Spleen (tissue), 11 donors: ENCODE measurements around the gene RADIL. TPM values are rescaled to one million over a fixed set of nuclear protein-coding genes. Genes with fewer than 3 reads are reported as not detected.
A peak's percentile ranks its signal among the peaks of the same experiment; 100 is the strongest.

ENCODE experiments used
- DNase-seq: peaks from one replicate; pipeline ENCODE4 v3.0.0-alpha.2; 2020
- H3K27ac ChIP-seq, 8 donors: fragments of 200-600 bp; sonication (generic) in 7 of 8; 1 replicate in 4 of 8; 2 replicates in 4 of 8; pipeline versions ENCODE4 v1.5.0 to v1.8.0; 2016 to 2021; ENCODE audit warnings: inconsistent platforms in 4 of 8, mild to moderate bottlenecking in 4 of 8, moderate library complexity in 1 of 8
- H3K27me3 ChIP-seq, 7 donors: fragments of 200-600 bp; sonication (generic) in 6 of 7; replicated peaks in 1 of 7; 1 replicate in 4 of 7; 2 replicates in 3 of 7; pipeline versions ENCODE4 v1.5.0 to v1.8.0; 2016 to 2021; ENCODE audit warnings: inconsistent platforms in 3 of 7, mild to moderate bottlenecking in 1 of 7
- H3K36me3 ChIP-seq, 6 donors: fragments of 200-600 bp; sonication (generic) in 5 of 6; 1 replicate in 4 of 6; 2 replicates in 2 of 6; pipeline versions ENCODE4 v1.5.0 to v1.8.0; 2016 to 2021; ENCODE audit warnings: inconsistent platforms in 2 of 6
- H3K4me1 ChIP-seq, 6 donors: fragments of 200-600 bp; sonication (generic) in 5 of 6; 1 replicate in 3 of 6; 2 replicates in 3 of 6; pipeline versions ENCODE4 v1.5.0 to v1.8.0; 2016 to 2021; ENCODE audit warnings: inconsistent platforms in 3 of 6
- H3K4me3 ChIP-seq, 8 donors: fragments of 200-600 bp; sonication (generic) in 7 of 8; 1 replicate in 4 of 8; 2 replicates in 4 of 8; pipeline versions ENCODE4 v1.5.0 to v1.8.0; 2016 to 2021; ENCODE audit warnings: inconsistent platforms in 4 of 8, mild to moderate bottlenecking in 4 of 8, moderate library complexity in 2 of 8
- H3K9me3 ChIP-seq, 8 donors: fragments of 200-600 bp; sonication (generic) in 7 of 8; 1 replicate in 4 of 8; 2 replicates in 4 of 8; pipeline versions ENCODE4 v1.5.0 to v1.8.0; 2016 to 2021; ENCODE audit warnings: inconsistent platforms in 4 of 8
- CTCF ChIP-seq, 11 experiments: fragments of 200-600 bp in 7 of 11; fragments of 450-650 bp in 4 of 11; sonication (generic) in 4 of 11; IDR thresholded peaks in 8 of 11; conservative IDR thresholded peaks in 3 of 11; 1 replicate in 7 of 11; 2 replicates in 4 of 11; pipeline versions ENCODE4 v1.4.0 to v1.8.0; 2016 to 2021; ENCODE audit warnings: antibody characterized with exemption in 11 of 11, inconsistent platforms in 4 of 11, mild to moderate bottlenecking in 1 of 11
- POLR2A ChIP-seq, 3 donors: fragments of 450-650 bp; IDR thresholded peaks; one replicate each; pipeline ENCODE4 v1.5.1; 2017; ENCODE audit warnings: antibody characterized with exemption in 3 of 3, mild to moderate bottlenecking in 1 of 3
- POLR2AphosphoS5 ChIP-seq, 3 donors: sonication (generic); formaldehyde crosslinking; IDR thresholded peaks; one replicate each; pipeline ENCODE4 v1.5.1; 2017; ENCODE audit warnings: antibody characterized with exemption in 3 of 3
- WGBS, 5 donors: extraction: QIAGEN DNeasy Blood & Tissue Kit in 3 of 5; methylation state at CpG; one replicate each; pipeline versions ENCODE4 v1.1.5 to v1.1.7; 2013 to 2018; 5-methylcytosine and 5-hydroxymethylcytosine counted together
- intact Hi-C: fragments of 100-400 bp; cut with DNase I; formaldehyde crosslinking; loops from one replicate; pipeline ENCODE4 v1.15.0; 2023; ENCODE audit warnings: low total_unique reads
- polyA plus RNA-seq, 3 donors: library from polyadenylated mRNA; stranded (reverse); fragments of 200-250 nt; gene quantifications; one replicate each; pipeline ENCODE4 v1.2.1, GENCODE V29; 2013
- total RNA-seq, 7 donors: library from RNA; depleted of rRNA in 3 of 7; stranded (reverse); fragments of >200 nt in 3 of 7; fragmentation: NEBNext Ultra II Directional in 4 of 7; extraction: Animal tissue kit (Norgen Biotek cat#: 25700) in 4 of 7; gene quantifications; one replicate each; pipeline versions ENCODE4 v1.1.0 to v1.2.1, GENCODE V29; 2016 to 2021
- donor health status: healthy with polysubstance abuse.
- donor health status: DM: no; HTN: no; CAD: no; lungs with moderate emphysema.
- donor health status: DM: no; HTN: no; CAD: no.
- donor health status: Bipolar disorder and iron deficiency.
- donor health status: healthy.
- donor health status: DM: no; HTN: no; CAD: no.
- donor health status: DM: yes; HTN: yes; CAD: no.

The RADIL gene
- total and polyA plus RNA-seq, 10 donors, result 0.24 to 2.8 (median 1.5) TPM

- intact Hi-C loops, result no loop called here
- 82 to 95% (median 90%) methylated on average over 8 to 32 of the region's 32 CpGs for WGBS, 5 donors
- H3K36me3 ChIP-seq, result no peaks in the 10 kb centered on the region
- TF ChIP-seq POLR2AphosphoS5 (IDR thresholded peaks at IDR 0.05) (no peak), CTCF (IDR thresholded peaks at IDR 0.05 in 8 of 11, conservative IDR thresholded peaks at IDR 0.05 in 3 of 11) (no peak), POLR2A (IDR thresholded peaks at IDR 0.05) (no peak)
- no peak overlapping the region for H3K27ac ChIP-seq
- peak; percentile 66 for DNase-seq
- H3K27me3 ChIP-seq, result peaks cover 0 to 84% (median 14%) of the 10 kb centered on the region in 7 donors
- H3K4me1 ChIP-seq, result peaks cover 0 to 13% (median 0%) of the 10 kb centered on the region in 6 donors
- H3K4me3 ChIP-seq, result no peak overlapping the region
- H3K9me3 ChIP-seq, result no peaks in the 10 kb centered on the region
These were observed 65.3 kb downstream of the RADIL start for GRCh38 chr7:4818000-4818794.

GRCh38 chr7:4817178-4817901 lies 66.2 kb downstream of the RADIL start:
- intact Hi-C loops, result no loop called here
- TF ChIP-seq POLR2A (IDR thresholded peaks at IDR 0.05) (no peak), POLR2AphosphoS5 (IDR thresholded peaks at IDR 0.05) (no peak), CTCF (IDR thresholded peaks at IDR 0.05 in 8 of 11, conservative IDR thresholded peaks at IDR 0.05 in 3 of 11) (no peak)
- WGBS, 5 donors, result 86 to 94% (median 89%) methylated on average over 17 to 38 of the region's 38 CpGs
- Histone ChIP-seq H3K36me3 (no peaks in the 10 kb centered on the region), H3K4me3 (no peak overlapping the region), H3K9me3 (peaks cover 0 to 4% (median 0%) of the 10 kb centered on the region in 8 donors), H3K27ac (no peak overlapping the region), H3K4me1 (peaks cover 0 to 13% (median 0%) of the 10 kb centered on the region in 6 donors), H3K27me3 (peaks cover 0 to 84% (median 14%) of the 10 kb centered on the region in 7 donors)
- no peak for DNase-seq

GRCh38 chr7:4816419-4817080 lies 67.0 kb downstream of the RADIL start:
- TF ChIP-seq CTCF (IDR thresholded peaks at IDR 0.05 in 8 of 11, conservative IDR thresholded peaks at IDR 0.05 in 3 of 11) (no peak), POLR2AphosphoS5 (IDR thresholded peaks at IDR 0.05) (no peak), POLR2A (IDR thresholded peaks at IDR 0.05) (no peak)
- WGBS, 5 donors, result 86 to 93% (median 88%) methylated on average over 21 to 26 of the region's 26 CpGs

More at GRCh38 chr7:4816419-4817080, 67.0 kb downstream of the RADIL start:
- Histone ChIP-seq H3K9me3 (peaks cover 0 to 4% (median 0%) of the 10 kb centered on the region in 8 donors), H3K4me3 (no peak overlapping the region), H3K36me3 (no peaks in the 10 kb centered on the region), H3K4me1 (peaks cover 0 to 13% (median 0%) of the 10 kb centered on the region in 6 donors), H3K27me3 (peaks cover 0 to 80% (median 14%) of the 10 kb centered on the region in 7 donors), H3K27ac (no peak overlapping the region)
- no peak for DNase-seq
- intact Hi-C loops, result no loop called here
